ENCODE results near the gene CTSG.
"Not testable (repeated sequence)": the region's sequence is repeated elsewhere in the genome, so short reads cannot be mapped to it uniquely, and the experiment has no call there.

CTSG gene

GRCh38 chr14:24576182-24576581 is at the start of gene CTSG:
Gene CTSG (minus strand): TSS chr14:24576250. CDS start chr14:24576223, 27 bp downstream.
- Mint-ChIP-seq H3K27ac (no peak within 1 kb of the TSS), H3K36me3 (no peaks in the 10 kb centered on the region), H3K4me1 (no peaks in the 10 kb centered on the region), H3K4me3 (no peak within 1 kb of the TSS), H3K27me3 (peaks cover 22% of the 10 kb centered on the region), H3K9me3 (no peaks in the 10 kb centered on the region)
- no peak for ATAC-seq

GRCh38 chr14:24613747-24614146 is 37.7 kb upstream of the CTSG start:
- Mint-ChIP-seq H3K27ac (no peak overlapping the region), H3K27me3 (no peaks in the 10 kb centered on the region), H3K4me1 (peaks cover 28% of the 10 kb centered on the region), H3K36me3 (no peaks in the 10 kb centered on the region), H3K4me3 (no peak overlapping the region), H3K9me3 (peaks cover 2% of the 10 kb centered on the region)
- ATAC-seq: no peak

GRCh38 chr14:24613241-24613640 is 37.2 kb upstream of the CTSG start:
- H3K4me1 Mint-ChIP-seq: peaks cover 33% of the 10 kb centered on the region
- H3K4me3 Mint-ChIP-seq: no peak overlapping the region
- H3K27me3 Mint-ChIP-seq: no peaks in the 10 kb centered on the region
- ATAC-seq: peak; percentile 22
- H3K9me3 Mint-ChIP-seq: no peaks in the 10 kb centered on the region
- H3K36me3 Mint-ChIP-seq: no peaks in the 10 kb centered on the region
- no peak overlapping the region for H3K27ac Mint-ChIP-seq

- no peak overlapping the region for H3K4me3 Mint-ChIP-seq
- H3K9me3 Mint-ChIP-seq: no peaks in the 10 kb centered on the region
- peaks cover 43% of the 10 kb centered on the region for H3K4me1 Mint-ChIP-seq
- H3K36me3 Mint-ChIP-seq: no peaks in the 10 kb centered on the region
- no peak for ATAC-seq
- H3K27ac Mint-ChIP-seq: no peak overlapping the region
- H3K27me3 Mint-ChIP-seq: no peaks in the 10 kb centered on the region
These were observed 36.1 kb upstream of the CTSG start for GRCh38 chr14:24612196-24612595.

GRCh38 chr14:24609655-24610344 is 33.8 kb upstream of the CTSG start, which contains the start of gene GZMH:
Gene GZMH (minus strand): TSS chr14:24609685. CDS start chr14:24609613, 72 bp downstream.
- Mint-ChIP-seq H3K36me3 (no peaks in the 10 kb centered on the region), H3K9me3 (no peaks in the 10 kb centered on the region), H3K27me3 (no peaks in the 10 kb centered on the region), H3K27ac (peak within 1 kb of the TSS; percentile 15), H3K4me3 (no peak within 1 kb of the TSS), H3K4me1 (peaks cover 63% of the 10 kb centered on the region)
- ATAC-seq: peak; percentile 42

- no peaks in the 10 kb centered on the region for H3K36me3 Mint-ChIP-seq
These were observed 31.8 kb upstream of the CTSG start for GRCh38 chr14:24607635-24608514.

GRCh38 chr14:24607081-24607480 is 31.0 kb upstream of the CTSG start:
- H3K4me3 Mint-ChIP-seq: no peak overlapping the region
- H3K4me1 Mint-ChIP-seq: peaks cover 45% of the 10 kb centered on the region
- H3K36me3 Mint-ChIP-seq: no peaks in the 10 kb centered on the region

More at GRCh38 chr14:24607635-24608514, 31.8 kb upstream of the CTSG start:
- H3K9me3 Mint-ChIP-seq: no peaks in the 10 kb centered on the region
- peak; percentile 63 for ATAC-seq
- H3K27ac Mint-ChIP-seq: peak overlapping the region; percentile 80
- peaks cover 53% of the 10 kb centered on the region for H3K4me1 Mint-ChIP-seq
- peaks cover 9% of the 10 kb centered on the region for H3K27me3 Mint-ChIP-seq
- H3K4me3 Mint-ChIP-seq: no peak overlapping the region

GRCh38 chr14:24606297-24606696 is 30.2 kb upstream of the CTSG start:
- no peaks in the 10 kb centered on the region for H3K9me3 Mint-ChIP-seq
- no peak overlapping the region for H3K4me3 Mint-ChIP-seq
- H3K27ac Mint-ChIP-seq: peak overlapping the region; percentile 80
- peaks cover 44% of the 10 kb centered on the region for H3K4me1 Mint-ChIP-seq
- ATAC-seq: no peak
- H3K27me3 Mint-ChIP-seq: peaks cover 9% of the 10 kb centered on the region
- no peaks in the 10 kb centered on the region for H3K36me3 Mint-ChIP-seq

More at GRCh38 chr14:24607081-24607480, 31.0 kb upstream of the CTSG start:
- ATAC-seq: peak; percentile 52
- no peaks in the 10 kb centered on the region for H3K9me3 Mint-ChIP-seq
- H3K27me3 Mint-ChIP-seq: peaks cover 9% of the 10 kb centered on the region
- peak overlapping the region; percentile 80 for H3K27ac Mint-ChIP-seq

GRCh38 chr14:24605435-24606190 is 29.6 kb upstream of the CTSG start:
- ATAC-seq: peak; percentile 83
- Mint-ChIP-seq H3K27ac (peak overlapping the region; percentile 80), H3K27me3 (peaks cover 14% of the 10 kb centered on the region), H3K9me3 (no peaks in the 10 kb centered on the region), H3K36me3 (no peaks in the 10 kb centered on the region), H3K4me3 (no peak overlapping the region), H3K4me1 (peaks cover 44% of the 10 kb centered on the region)

- Mint-ChIP-seq H3K4me1 (peaks cover 14% of the 10 kb centered on the region), H3K36me3 (peaks cover 34% of the 10 kb centered on the region), H3K4me3 (no peak overlapping the region), H3K27ac (no peak overlapping the region), H3K9me3 (peaks cover 29% of the 10 kb centered on the region), H3K27me3 (peaks cover 61% of the 10 kb centered on the region)
- no peak for ATAC-seq
These were observed 21.4 kb upstream of the CTSG start for GRCh38 chr14:24597403-24597802.

GRCh38 chr14:24595073-24595808 is 19.2 kb upstream of the CTSG start:
- peaks cover 32% of the 10 kb centered on the region for H3K9me3 Mint-ChIP-seq
- no peak overlapping the region for H3K27ac Mint-ChIP-seq
- ATAC-seq: no peak
- peaks cover 12% of the 10 kb centered on the region for H3K4me1 Mint-ChIP-seq
- H3K36me3 Mint-ChIP-seq: peaks cover 34% of the 10 kb centered on the region
- H3K27me3 Mint-ChIP-seq: peaks cover 65% of the 10 kb centered on the region
- no peak overlapping the region for H3K4me3 Mint-ChIP-seq

GRCh38 chr14:24591004-24591403 is 15.0 kb upstream of the CTSG start:
- not testable (repeated sequence) for H3K27ac Mint-ChIP-seq, H3K4me1 Mint-ChIP-seq, ATAC-seq, H3K4me3 Mint-ChIP-seq
- Mint-ChIP-seq H3K27me3 (peaks cover 45% of the 10 kb centered on the region), H3K36me3 (peaks cover 14% of the 10 kb centered on the region), H3K9me3 (peaks cover 20% of the 10 kb centered on the region)

- H3K9me3 Mint-ChIP-seq, H3K4me1 Mint-ChIP-seq, H3K4me3 Mint-ChIP-seq, H3K27ac Mint-ChIP-seq, ATAC-seq, H3K27me3 Mint-ChIP-seq, H3K36me3 Mint-ChIP-seq: not testable (repeated sequence)
These were observed 8.4 kb upstream of the CTSG start for GRCh38 chr14:24584402-24584801.

- Mint-ChIP-seq H3K27ac (no peak overlapping the region), H3K4me3 (no peak overlapping the region), H3K36me3 (no peaks in the 10 kb centered on the region), H3K9me3 (no peaks in the 10 kb centered on the region), H3K4me1 (no peaks in the 10 kb centered on the region), H3K27me3 (peaks cover 17% of the 10 kb centered on the region)
- ATAC-seq: no peak
These were observed 2.5 kb upstream of the CTSG start for GRCh38 chr14:24578558-24578957.
